Measurements from ENCODE around the gene SLC25A38.

SLC25A38 gene

DNA sequence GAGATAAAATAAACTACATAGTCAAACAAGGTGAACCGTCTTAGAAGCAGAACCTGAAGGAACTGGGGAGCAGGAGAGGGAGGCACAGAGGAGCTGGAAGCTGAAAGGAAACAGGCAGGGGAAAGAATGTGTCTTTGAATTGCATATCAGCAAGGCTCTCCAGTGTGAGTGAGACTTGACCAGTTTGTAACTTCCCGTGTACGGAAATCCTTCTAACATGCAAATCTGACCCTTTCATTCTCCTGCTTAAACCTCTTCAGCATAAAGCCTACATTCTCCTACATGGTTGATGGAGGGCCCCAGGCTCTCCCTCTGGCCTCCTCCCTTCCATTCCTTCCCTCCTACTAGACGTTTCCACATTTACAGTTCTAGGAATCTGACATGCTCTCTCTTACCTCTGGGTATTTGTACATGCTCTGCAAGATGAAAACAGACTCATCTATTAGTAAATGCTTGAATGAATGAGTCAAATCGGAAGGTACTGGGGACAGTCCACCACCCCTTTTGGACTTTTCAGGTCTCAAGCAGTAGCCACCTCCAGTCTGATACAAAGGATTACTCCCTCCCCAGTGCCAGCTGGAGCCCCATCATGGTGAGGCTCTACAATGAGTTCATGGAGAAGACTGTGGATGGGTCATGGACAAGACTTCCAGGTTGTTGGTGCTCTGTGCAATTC, 6.1 kb upstream of the SLC25A38 start:
- DNase-seq (ENCODE audit: low read depth in 2 of 2) = no peak

DNA sequence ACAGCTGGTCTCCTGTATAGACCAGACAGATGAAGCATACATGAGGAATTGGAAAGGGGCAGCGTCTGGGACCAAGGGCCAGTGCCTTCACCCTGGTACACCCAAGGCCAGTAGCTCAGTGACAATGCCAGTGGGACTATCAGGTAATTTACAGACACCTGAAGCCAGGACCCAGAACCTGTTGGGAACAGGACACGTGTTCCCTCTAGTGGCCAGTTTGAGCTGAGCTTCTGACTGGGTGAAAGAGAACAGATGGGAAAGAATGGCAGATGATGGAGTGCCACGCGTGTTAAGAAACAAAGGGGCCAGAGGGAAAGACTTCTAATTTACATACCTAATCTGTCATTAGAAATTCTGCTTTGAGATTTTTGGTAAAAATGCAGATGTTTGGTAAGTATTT, 5.1 kb upstream of the SLC25A38 start:
- DNase-seq (ENCODE audit: low read depth in 2 of 2) = peak in 1 of 2 donors; percentile 39

DNA sequence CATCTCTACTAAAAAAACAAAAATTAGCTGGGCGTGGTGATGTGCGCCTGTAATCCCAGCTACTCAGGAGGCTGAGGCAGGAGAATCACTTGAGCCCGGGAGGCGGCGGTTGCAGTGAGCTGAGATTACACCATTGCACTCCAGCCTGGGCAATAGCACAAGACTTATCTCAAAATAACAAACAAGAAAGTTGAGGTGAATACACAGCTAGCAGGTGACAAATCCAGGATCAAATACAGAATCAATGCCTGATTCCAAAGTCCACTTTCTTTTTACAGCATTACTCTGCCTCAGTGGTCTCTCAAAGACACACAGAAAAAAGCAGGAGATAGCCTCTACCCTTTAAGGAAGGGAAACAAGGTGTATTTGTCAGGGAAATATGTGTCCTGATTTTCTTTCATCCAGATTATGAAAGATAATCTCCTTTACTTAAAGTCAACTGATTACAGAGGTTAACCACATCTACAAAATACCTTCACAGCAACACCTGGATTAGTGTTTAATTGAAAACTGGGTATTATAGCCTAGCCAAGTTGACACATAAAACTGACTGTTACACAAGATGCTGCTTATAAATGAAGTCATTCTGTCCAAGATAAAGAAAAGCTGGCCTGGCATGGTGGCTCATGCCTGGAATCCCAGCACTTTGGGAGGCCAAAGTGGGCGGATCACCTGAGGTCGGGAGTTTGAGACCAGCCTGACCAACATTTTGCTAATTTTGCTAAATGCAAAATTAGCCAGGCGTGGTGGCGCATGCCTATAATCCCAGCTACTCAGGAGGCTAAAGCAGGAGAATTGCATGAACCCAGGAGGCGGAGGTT, 4.0 kb upstream of the SLC25A38 start:
- DNase-seq (ENCODE audit: low read depth in 2 of 2) = no peak

DNA sequence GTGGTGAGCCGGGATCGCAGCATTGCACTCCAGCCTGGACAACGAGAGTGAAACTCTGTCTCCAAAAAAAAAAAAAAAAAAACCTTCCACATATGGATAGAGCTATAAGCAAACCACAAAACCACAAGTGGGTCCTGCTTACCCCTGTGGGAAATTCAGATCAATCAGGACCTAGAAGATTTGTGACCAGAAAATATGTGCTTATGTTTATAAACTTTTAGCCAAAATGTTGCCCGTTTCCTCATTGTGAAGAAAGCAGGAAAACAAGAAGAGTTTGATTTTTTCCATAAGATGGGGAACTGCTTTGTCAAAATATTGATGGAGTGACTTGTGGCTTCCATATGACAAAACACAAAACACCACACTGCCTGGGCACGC, 3.4 kb upstream of the SLC25A38 start:
- no peak for DNase-seq (ENCODE audit: low read depth in 2 of 2)

DNA sequence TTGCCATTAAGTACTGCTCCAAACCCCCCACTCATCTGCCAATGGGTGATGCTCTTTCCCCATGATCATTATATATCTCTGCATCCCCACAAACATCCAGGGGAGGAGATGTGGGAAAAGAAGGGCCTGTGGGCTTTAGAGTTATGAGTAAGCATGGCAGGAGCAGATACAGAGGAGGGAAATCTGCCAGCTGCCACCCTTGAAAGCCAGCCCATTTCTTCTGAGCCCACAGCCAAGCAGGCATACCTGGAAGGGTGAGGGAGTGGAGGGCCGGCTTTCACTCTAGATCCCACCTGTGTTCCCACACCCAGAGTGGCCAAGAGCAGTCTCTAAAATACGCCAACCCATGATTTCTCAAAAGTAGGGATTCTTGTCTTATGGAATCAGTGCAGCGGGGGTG, 1.7 kb upstream of the SLC25A38 start:
- DNase-seq (ENCODE audit: low read depth in 2 of 2) = no peak

DNA sequence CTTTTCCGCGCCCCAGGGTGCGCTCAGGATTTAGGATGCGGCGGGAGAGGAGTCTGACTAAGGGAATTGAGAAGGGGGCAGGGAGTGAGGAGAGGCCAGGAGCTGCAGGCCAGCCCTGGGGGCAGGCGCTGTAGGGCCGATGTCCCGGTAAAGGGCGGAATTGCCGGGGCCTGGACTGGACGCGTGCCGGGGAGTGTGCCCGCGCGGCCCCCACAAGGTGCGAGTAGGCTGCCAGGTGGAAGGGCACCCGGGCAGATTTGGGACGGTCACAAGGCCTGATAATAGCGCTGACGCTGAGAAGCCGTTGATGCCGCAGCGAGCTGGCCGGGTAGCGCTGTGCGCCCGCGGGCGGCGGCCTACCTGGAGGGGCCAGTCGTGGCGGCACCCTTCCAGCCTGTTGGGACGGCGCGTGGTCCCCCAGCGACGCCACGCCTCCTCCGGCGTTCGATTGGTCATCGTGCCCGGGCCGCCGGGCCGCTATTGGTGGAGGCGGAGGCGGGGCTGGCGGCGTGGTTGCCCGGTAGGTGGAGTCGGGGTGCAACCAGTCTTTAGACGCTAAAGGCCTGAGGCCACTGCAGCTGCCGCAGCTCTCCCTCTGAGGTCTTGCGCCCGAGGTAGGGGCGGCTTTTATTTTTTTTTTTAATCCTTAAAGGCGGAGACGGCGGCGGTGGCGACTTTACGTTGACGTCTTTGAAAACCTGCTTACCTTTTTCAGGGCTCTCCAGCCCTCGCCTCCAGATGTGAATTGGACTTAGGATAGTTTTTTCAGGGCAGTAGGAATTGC, 903 bp downstream of the SLC25A38 start:
- DNase-seq (ENCODE audit: low read depth in 2 of 2) = peak; percentile 95 to 98

DNA sequence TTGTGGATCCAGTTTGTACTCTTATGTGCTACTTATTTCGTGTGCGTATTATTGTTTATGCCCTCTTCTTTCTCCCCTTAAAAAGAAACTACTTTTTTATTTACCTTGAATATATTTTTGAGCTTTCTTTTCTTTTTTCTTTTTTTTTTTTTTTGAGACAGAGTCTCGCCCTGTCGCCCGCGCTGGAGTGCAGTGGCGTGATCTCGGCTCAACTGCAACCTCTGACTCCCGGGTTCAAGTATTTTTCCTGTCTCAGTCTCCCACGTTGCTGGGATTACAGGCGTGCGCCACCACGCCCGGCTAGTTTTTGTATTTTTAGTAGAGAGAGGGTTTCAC, 1.5 kb downstream of the SLC25A38 start:
- no peak for DNase-seq (ENCODE audit: low read depth in 2 of 2)

DNA sequence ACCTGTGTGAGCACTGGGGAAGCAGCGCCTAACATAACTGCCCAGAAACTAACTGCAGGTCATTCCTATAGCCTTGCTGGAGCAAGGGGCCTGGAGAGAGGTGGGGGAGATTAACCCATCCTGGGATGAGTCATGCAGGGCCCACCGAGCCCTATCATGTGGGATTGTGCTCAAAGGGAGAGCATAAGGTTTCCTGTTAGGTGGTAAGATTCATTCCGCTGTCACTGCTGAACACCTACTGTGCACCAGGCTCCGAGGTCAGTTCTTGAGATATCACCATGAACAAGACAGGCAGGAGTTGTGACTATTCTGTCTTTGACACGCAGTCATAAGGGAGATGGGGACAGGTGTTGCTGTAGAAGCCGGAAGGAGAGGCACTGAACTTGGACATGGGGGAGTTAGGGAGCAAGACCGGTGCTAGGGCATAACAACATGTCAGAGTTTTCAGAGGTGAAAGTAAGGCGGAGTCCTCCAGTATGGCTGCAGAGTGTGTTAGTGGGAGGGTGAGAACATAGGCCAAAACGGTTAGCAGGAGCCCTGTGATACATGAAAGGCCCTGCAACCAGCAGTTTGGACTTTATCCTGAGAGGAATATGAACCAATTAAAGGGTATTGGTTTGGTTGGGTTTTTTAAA, 2.4 kb downstream of the SLC25A38 start:
- no peak for DNase-seq (ENCODE audit: low read depth in 2 of 2)

DNA sequence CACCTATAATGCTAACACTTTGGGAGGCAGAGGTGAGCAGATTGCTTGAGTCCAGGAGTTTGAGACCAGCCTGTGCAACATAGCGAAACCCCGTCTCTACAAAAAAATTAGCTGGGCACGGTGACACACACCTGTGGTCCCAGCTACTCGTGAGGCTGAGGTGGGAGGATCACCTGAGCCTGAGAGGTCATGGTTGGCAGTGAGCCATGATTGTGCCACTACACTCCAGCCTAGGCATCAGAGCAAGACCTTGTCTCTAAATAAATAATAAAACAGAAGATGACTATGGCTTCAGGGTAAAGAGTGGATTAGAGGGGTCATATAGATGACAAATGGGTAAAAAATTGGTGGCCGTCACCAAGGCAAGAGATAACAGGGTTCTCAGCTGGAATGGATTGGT, 3.1 kb downstream of the SLC25A38 start:
- no peak for DNase-seq (ENCODE audit: low read depth in 2 of 2)

DNA sequence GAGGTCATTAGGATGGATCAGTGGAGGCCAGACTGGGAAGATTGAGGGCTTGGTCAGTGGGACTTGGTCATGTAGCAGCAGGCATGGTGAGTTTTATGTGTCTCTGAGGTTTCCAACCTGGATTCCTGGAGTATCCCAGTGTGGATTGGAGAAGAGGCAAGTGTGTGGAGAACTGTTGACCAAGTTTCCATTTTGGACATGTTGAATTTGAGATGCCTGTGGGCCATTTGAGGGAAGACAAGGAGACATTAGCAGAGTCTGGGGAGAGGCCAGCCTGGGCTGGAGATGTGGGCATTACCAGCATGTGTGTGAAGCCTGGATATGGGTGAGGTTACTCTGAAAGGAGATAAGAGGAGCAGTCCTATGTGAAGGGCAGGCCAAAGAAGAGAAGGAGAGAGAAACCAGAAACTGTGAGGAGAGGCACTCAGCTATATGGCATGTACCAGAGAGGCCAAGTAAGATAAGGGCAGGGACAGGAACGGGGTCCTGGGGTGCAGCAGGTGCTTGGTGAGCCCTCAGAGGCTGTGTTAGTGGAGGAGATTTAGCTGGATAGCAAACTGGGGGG, 4.3 kb downstream of the SLC25A38 start:
- no peak for DNase-seq (ENCODE audit: low read depth in 2 of 2)

DNA sequence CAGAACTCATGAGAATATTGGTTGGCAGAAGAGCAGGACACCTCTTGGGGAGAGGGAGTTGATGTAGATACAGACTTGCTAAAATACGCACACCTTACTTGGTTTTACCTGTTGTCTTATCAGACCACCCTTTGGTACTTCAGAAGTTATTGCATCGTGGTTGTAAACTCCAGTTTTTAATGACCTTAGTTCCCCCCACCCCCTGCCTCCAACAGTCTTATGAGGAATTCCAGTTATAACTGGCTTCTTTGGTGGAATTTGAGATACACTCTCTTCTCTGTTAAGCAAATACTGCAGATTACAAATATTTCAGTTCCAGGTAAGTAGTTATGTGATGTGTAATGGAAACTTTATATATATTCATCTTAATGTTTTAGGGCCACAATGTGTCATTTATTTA, 5.0 kb downstream of the SLC25A38 start:
- no peak for DNase-seq (ENCODE audit: low read depth in 2 of 2)

DNA sequence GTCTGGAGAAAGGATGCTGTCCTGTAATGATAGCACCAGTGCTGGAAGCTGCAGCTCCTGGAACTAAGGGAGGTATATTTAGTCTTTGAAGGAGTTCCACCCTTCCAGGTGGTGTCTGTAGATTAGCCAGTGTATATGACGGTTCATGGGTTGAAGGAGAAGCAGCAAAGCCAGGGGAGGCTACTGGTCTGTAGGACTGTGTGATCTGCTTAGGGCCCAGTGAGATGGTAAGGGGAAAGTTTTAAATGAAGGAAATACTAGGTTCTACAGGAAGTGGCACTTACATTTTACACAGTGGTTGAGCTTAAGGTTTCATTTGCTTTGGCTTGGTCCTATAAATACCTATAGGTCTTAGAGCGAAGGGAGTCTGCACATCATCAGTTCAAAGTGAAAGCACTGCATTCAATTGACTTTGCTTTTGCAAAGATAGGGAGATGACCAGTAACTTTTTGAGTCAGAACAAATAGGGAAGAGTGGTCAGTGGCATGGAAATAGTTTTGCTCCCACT, 5.6 kb downstream of the SLC25A38 start:
- DNase-seq (ENCODE audit: low read depth in 2 of 2) = no peak

DNA sequence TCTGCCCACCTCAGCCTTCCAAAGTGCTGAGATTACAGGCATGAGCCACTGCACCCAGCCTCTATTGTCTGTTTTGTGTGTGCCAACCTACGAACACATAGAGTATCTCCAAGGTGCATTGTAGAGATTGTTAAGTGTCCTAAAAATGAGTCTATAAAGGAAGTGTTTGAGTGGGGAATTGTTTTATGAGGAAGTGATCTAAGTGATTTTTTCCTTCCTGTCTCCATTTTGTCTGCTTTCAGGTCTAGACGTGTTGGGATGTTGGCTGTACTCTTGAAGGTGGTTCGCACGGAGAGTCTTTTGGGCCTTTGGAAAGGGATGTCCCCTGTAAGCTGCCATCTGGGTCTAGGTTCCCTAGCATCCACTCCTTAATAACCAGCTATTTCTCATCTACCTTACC, 7.0 kb downstream of the SLC25A38 start:
- DNase-seq (ENCODE audit: low read depth in 2 of 2) = no peak

DNA sequence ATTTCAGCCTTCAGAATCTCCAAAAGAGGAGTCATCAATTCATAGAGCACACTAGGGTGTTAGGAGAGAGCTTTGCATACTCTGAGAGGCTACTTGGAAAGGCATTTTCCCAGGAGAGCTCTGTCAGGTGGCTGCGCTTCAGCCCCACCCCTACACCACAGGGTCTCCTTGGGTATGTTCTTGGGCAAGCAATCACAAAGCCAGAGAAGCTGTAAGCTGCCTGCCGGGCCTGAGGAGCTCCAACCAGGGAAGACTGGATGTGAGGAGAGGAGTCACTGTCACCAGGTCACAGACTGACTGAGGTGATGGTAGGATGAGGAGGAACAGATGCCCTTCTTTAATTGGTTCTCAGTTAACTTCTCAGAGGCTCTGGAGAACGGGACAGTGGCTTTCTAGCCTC, 13.5 kb downstream of the SLC25A38 start:
- no peak for DNase-seq (ENCODE audit: low read depth in 2 of 2)

DNA sequence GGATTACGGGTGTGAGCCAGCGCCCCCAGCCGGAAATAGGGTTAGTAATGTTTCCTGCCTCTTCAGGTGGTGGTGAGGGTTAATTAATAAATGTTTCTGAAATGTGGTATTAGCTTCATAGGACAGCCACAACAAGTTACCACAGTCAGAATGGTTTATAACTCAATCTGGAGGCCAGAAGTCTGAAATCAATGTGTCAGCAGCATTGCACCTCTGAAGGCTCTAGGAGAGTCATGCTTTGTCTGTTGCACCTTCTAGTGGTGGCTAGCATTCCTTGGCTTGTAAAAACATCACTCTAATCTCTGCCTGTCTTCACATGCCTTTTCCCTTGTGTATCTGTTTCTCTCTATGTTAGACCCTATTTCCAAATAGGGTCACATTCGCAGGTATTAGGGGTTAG, 15.5 kb downstream of the SLC25A38 start:
- no peak for DNase-seq (ENCODE audit: low read depth in 2 of 2)

DNA sequence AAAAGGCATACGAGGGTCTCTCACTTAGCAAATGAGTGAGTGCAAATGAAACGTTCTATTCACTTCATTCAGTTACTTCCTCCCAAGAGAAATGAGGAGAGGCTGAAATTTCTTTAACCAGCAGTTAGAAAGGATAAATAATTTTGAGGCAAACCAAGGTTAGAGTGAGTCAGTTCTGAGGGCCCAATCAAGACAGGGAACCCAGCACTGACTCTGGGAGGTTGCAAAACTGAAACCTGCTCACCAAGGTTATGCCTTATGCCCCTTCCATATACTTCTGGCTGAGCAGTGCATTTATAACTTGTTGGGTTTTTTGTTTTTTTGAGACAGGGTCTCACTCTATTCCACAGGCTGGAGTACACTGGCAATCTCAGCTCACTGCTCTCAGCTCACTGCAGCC, 18.8 kb downstream of the SLC25A38 start:
- no peak for DNase-seq (ENCODE audit: low read depth in 2 of 2)

DNA sequence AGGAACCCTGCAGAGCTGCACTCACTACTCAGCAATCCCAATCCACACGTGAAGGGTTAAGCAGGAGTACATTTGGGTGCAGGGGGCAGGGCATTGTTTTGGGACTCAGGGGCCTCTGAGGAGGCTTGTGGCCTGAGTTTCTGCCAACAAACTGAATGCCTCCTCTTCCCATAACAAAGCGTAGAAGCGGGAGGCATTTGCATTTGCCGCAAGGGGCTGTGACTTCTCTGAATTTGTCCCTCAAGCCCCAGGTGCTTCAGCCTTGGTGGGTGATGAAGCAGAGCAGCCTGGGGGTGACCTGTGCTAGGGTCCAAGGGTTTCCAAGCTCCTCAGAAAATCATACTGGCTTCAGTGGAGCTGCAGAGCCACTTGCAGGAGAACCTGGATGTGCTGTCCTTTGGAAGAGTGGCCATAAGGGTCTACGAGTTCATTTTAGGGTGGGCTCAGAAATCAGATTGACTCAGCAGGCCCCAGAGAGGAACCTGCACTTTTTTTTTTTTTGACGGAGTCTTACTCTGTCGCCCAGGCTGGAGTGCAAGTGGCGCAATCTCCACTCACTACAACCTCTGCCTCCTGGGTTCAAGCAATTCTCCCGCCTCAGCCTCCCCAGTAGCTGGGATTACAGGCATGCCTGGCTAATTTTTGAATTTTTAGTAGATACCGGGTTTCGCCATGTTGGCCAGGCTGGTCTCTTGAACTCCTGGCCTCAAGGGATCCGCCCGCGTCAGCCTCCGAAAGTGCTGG, 21.9 kb downstream of the SLC25A38 start:
- DNase-seq (ENCODE audit: low read depth in 2 of 2) = no peak

DNA sequence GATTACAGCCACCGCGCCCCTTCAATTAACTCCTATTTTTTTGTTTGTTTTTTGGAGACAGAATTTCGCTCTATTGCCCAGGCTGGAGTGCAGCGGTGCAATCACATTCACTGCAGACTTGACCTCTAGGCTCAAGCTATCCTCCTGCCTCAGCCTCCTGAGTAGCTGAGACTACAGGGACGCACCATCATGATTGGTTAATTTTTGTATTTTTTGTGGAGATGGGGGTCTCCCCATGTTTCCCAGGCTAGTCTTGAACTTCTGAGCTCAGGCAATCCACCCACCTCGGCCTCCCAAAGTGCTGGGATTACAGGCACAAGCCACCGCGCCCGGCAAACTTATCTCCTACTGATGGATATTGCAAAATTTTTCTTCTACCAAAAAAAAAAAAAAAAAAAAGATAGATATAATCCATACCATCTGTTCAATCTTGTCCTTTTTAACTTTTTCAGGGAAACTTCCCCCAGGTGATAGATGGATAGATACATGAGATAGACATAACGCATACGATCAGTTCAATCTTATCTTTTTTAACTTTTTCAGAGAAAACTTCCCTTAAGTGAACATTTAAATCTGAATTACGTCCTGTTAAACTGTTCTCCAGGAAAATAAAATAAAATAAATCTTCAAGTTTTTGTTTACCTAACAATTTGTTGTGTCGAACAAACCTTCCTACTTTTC, 22.7 kb downstream of the SLC25A38 start:
- no peak for DNase-seq (ENCODE audit: low read depth in 2 of 2)

DNA sequence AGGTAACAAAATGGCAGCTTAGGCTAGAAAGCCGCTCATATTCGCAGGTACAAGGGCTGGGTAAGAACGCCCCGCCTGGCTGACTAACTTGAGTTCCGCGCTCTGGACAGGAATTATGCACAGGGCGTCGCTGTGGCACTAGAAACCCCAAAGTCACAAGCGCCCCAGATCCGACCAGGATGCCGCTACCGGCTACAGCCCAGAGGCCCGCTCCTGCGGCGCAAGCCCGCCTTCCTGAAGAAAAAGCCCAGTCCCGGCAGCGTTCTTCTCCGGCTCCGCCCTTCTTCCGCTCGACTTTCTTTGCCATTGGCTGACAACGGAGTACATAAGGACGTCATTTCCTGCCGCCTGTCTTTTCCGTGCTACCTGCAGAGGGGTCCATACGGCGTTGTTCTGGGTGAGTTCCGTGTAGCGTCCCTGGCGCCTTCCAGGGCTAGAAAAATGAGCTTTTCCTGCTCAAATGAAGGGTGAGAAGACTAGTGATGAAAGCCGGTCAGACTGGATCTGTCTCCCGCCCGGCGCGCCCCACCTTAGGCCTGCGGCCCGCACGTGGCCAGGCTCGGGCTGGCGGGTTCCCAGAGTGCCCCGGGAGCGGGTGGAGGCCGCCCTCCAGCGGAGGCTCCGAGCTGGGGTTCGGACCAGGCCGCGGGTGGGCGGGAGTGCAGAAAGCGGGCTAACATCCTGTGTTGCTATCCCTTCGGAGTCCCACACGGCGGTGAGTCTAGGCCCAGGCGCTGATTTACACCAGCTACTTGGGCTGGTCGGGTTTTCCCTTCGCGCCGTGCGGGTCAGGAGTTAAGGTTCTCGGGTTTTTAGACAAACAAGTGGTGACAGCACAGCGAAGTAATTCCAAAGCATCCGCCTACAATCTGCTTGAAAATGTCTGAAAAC, 23.4 kb downstream of the SLC25A38 start, which contains the start of gene RPSA:
RPSA (plus strand) TSS at position 353 of the 891 bp plus-strand sequence. CDS start 934 bp downstream, outside the sequence.
- peak; percentile 89 to 92 for DNase-seq (ENCODE audit: low read depth in 2 of 2)
